ENCODE results near the gene SLX9. TPM values are rescaled to one million over a fixed set of nuclear protein-coding genes. Genes with fewer than 3 reads are reported as not detected.

SLX9 gene
- total RNA-seq, 1 experiment from 2014 or later = 74.3 TPM

DNA sequence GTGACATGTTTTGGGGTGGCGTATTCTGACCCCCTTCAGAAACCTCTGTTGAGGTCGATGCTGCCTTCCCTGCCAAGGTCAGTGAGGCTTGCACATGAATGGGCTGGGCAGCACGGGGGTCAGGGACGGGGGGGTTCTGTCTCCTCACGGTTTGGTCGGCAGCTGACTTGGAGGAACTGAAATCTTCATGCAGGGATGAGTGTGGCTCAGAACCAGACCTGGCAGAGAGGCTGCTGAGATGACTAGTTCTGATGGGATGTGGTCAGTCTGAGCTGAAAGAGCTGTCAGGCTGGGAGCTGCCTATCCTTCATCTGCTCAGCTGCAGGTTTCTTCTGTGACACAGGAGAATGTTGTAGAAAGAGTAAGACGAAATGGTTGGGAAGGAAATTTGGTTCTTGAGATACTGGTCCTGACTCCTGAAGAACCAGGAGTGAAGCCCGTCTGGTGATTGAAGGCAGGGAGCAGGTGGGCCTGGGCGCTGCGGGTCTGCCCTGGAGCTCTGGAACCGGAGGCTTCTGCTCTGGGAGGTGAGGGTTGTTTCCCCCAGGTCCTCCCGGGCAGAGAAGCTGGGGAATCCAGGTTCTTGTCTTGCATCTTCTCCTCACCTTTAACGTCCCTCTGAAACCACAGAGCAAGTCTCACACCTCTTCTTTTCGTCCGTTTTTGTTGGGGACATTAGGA is 3.3 kb downstream of the SLX9 start:
- Mint-ChIP-seq H3K27ac (no peak overlapping the region), H3K36me3 (ENCODE audit: insufficient read depth in 1 of 3, low read depth in 3 of 3) (peaks cover 29 to 58% (median 50%) of the 10 kb centered on the region in 3 experiments; a peak in 6 of 7 replicates), H3K9me3 (no peaks in the 10 kb centered on the region; a peak in 1 of 5 replicates), H3K27me3 (ENCODE audit: low read depth) (peaks cover 3% of the 10 kb centered on the region), H3K4me3 (no peak overlapping the region; a peak in 1 of 5 replicates), H3K4me1 (peaks cover 24 to 25% of the 10 kb centered on the region in 2 experiments)
- H2BK20ac ChIP-seq (ENCODE audit: low read depth, low read length, poor library complexity, severe bottlenecking) = no peak overlapping the region
- H3T11ph ChIP-seq (ENCODE audit: low read length) = no peak overlapping the region
- no peak overlapping the region for H2BK15ac ChIP-seq (ENCODE audit: low read depth, low read length)
- H3K18ac ChIP-seq (ENCODE audit: insufficient read length, low read depth, low read length) = no peak overlapping the region
- DNase-seq = no peak
- WGBS (ENCODE audit: extremely low coverage, insufficient read length, low lambda C conversion rate) = no CpG with 5 or more reads among the region's 15 CpGs
- no peaks in the 10 kb centered on the region for H3K9me3 ChIP-seq (ENCODE audit: control insufficient read depth, low read depth, low read length)
- H3K56ac ChIP-seq (ENCODE audit: insufficient read length, low read depth, low read length) = no peak overlapping the region
- H3K27me3 ChIP-seq (ENCODE audit: insufficient read depth, low read length) = no peaks in the 10 kb centered on the region
- no peak overlapping the region for H2AK5ac ChIP-seq (ENCODE audit: insufficient read length, low read length)
- no peak overlapping the region for H2AFZ ChIP-seq (ENCODE audit: low read length)
- H3K79me1 ChIP-seq (ENCODE audit: insufficient read depth, low read depth, low read length, poor library complexity, severe bottlenecking) = peaks cover 8% of the 10 kb centered on the region
- H4K91ac ChIP-seq (ENCODE audit: insufficient read length, low read depth, low read length) = no peak overlapping the region
- no peaks in the 10 kb centered on the region for H3K4me1 ChIP-seq (ENCODE audit: insufficient read depth, low read length)
- H3K4me2 ChIP-seq (ENCODE audit: insufficient read depth, insufficient read length, low read length) = no peak overlapping the region
- no peak overlapping the region for H3K14ac ChIP-seq (ENCODE audit: insufficient read depth, low read length)
- H3K9ac ChIP-seq (ENCODE audit: extremely low read depth, insufficient read length, low read length) = no peak overlapping the region
- H2BK12ac ChIP-seq (ENCODE audit: insufficient read length, low read depth, low read length) = no peak overlapping the region
- TF ChIP-seq, protein P1, sequence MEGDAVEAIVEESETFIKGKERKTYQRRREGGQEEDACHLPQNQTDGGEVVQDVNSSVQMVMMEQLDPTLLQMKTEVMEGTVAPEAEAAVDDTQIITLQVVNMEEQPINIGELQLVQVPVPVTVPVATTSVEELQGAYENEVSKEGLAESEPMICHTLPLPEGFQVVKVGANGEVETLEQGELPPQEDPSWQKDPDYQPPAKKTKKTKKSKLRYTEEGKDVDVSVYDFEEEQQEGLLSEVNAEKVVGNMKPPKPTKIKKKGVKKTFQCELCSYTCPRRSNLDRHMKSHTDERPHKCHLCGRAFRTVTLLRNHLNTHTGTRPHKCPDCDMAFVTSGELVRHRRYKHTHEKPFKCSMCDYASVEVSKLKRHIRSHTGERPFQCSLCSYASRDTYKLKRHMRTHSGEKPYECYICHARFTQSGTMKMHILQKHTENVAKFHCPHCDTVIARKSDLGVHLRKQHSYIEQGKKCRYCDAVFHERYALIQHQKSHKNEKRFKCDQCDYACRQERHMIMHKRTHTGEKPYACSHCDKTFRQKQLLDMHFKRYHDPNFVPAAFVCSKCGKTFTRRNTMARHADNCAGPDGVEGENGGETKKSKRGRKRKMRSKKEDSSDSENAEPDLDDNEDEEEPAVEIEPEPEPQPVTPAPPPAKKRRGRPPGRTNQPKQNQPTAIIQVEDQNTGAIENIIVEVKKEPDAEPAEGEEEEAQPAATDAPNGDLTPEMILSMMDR (conservative IDR thresholded peaks at IDR 0.05) = no peak
- H3K27ac ChIP-seq (ENCODE audit: insufficient read length, low read depth, low read length) = no peak overlapping the region
- no peak overlapping the region for H3K4ac ChIP-seq (ENCODE audit: low read depth, low read length)
- no peak overlapping the region for H2BK120ac ChIP-seq (ENCODE audit: low read depth, low read length, poor library complexity, severe bottlenecking)
- no peaks in the 10 kb centered on the region for H4K20me1 ChIP-seq (ENCODE audit: control insufficient read depth, insufficient read depth, insufficient read length)
- peaks cover 59% of the 10 kb centered on the region; the same call in 1 of the 2 replicates for H3K79me2 ChIP-seq (ENCODE audit: insufficient read depth, low read length)
- no peak overlapping the region for H4K8ac ChIP-seq (replicated peaks; ENCODE audit: insufficient read length, low read depth, low read length)
- no peak overlapping the region for H3K23ac ChIP-seq (ENCODE audit: insufficient read length, low read depth, low read length)
- peaks cover 11% of the 10 kb centered on the region for H3K23me2 ChIP-seq (ENCODE audit: insufficient read length, low read depth, low read length, poor library complexity, severe bottlenecking)
- H2BK5ac ChIP-seq (ENCODE audit: insufficient read length, low read length) = no peak overlapping the region
- H4K5ac ChIP-seq (ENCODE audit: insufficient read length, low read depth, low read length) = no peak overlapping the region
